Tibial artery (tissue), 4 donors: ENCODE data around the gene CSRP3.

Experiments used
- DNase-seq, 2 donors: peaks; one replicate each; pipeline ENCODE4 v3.0.0-alpha.2; 2019
- H3K27ac ChIP-seq, 2 donors: fragments of 200-600 bp; sonication (generic) in 1 of 2; 1 replicate in 1 of 2; 2 replicates in 1 of 2; pipeline ENCODE4 v1.5.1; 2018 to 2019; ENCODE audit warnings: mild to moderate bottlenecking in 1 of 2
- H3K27me3 ChIP-seq, 2 donors: fragments of 200-600 bp; sonication (generic) in 1 of 2; one replicate each; pipeline versions ENCODE4 v1.5.1 to v1.6.0; 2016 to 2019
- H3K36me3 ChIP-seq, 3 donors: fragments of 200-600 bp; sonication (generic) in 2 of 3; one replicate each; pipeline ENCODE4 v1.5.1; 2016 to 2019; ENCODE audit warnings: mild to moderate bottlenecking in 2 of 3
- H3K4me1 ChIP-seq, 4 donors: fragments of 200-600 bp; sonication (generic) in 2 of 4; 1 replicate in 3 of 4; 2 replicates in 1 of 4; pipeline ENCODE4 v1.5.1; 2016 to 2019
- H3K4me3 ChIP-seq, 2 donors: fragments of 200-600 bp; sonication (generic) in 1 of 2; 1 replicate in 1 of 2; 2 replicates in 1 of 2; pipeline ENCODE4 v1.5.1; 2018 to 2019; ENCODE audit warnings: mild to moderate bottlenecking in 2 of 2
- H3K9me3 ChIP-seq, 3 donors: fragments of 200-600 bp; sonication (generic) in 1 of 3; one replicate each; pipeline ENCODE4 v1.5.1; 2016 to 2019
- CTCF ChIP-seq, 2 experiments: fragments of 200-600 bp in 1 of 2; fragments of 450-650 bp in 1 of 2; IDR thresholded peaks; one replicate each; pipeline ENCODE4 v1.5.1; 2017 to 2019; ENCODE audit warnings: antibody characterized with exemption in 2 of 2, mild to moderate bottlenecking in 1 of 2, moderate library complexity in 1 of 2
- intact Hi-C: fragments of 100-400 bp; cut with DNase I; formaldehyde crosslinking; loops from one replicate; pipeline ENCODE4 v1.15.0; 2023; ENCODE audit warnings: low total_unique reads

Gene CSRP3

DNA sequence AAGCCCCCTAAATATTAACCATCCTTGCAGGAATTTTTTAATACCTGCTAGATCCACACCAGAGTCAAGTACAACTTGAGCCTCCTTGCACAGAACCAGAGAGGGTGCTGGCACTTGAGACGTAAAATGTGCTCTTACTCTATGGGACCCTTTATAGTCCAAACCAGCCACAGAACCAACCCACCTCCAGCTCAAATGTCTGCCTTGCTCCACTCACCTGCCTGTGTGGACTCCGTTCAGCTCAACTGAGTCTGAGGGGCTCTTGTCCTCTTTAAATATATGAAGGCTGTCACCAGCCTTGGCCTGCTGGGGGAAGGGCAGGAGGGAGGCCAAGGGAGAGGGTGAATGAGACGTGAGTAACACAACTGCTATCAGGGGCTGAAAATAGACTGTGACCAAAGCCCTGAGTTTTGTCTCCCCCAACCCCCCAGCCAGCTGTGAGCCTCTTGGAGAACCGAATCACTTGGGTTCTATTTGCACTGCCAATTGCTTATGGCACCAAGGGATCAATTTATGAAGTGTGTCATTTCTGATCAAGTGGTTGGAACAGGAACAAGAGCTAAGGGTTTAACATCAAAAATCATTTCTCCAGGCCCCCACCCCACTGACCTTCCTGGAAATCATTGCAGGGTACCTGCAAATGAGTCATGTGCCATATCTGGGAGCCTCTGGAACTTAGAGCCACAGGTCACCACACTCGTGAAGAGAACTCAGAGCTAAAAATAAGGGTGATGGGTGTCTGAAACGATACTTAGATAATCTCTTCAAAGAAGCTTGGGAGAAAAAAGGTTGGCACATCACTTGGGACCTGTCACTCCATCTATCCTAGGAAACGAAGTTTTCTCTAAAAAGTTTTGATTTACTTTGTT is at the start of gene CSRP3:
TSS of gene CSRP3 (minus strand) at position 247 of the 869 bp plus-strand sequence. CDS start 9,535 bp downstream, outside the sequence.
- Histone ChIP-seq H3K4me1 (no peaks in the 10 kb centered on the region), H3K4me3 (no peak within 1 kb of the TSS), H3K36me3 (no peaks in the 10 kb centered on the region), H3K27ac (no peak within 1 kb of the TSS), H3K27me3 (no peaks in the 10 kb centered on the region), H3K9me3 (no peaks in the 10 kb centered on the region)
- no peak for DNase-seq
- intact Hi-C loops: no loop called here
- TF ChIP-seq CTCF (IDR thresholded peaks at IDR 0.05): no peak

- TF ChIP-seq CTCF (IDR thresholded peaks at IDR 0.05): no peak
- no peak for DNase-seq
- no peaks in the 10 kb centered on the region for H3K4me1 ChIP-seq
- H3K4me3 ChIP-seq: no peak overlapping the region
- H3K36me3 ChIP-seq: no peaks in the 10 kb centered on the region
- no peak overlapping the region for H3K27ac ChIP-seq
- no peaks in the 10 kb centered on the region for H3K9me3 ChIP-seq
- H3K27me3 ChIP-seq: no peaks in the 10 kb centered on the region
- intact Hi-C loops: no loop called here
Measured at GRCh38 chr11:19251577-19251976, 49.8 kb upstream of the CSRP3 start.

GRCh38 chr11:19246816-19247215 is 45.0 kb upstream of the CSRP3 start:
- peaks cover 0 to 11% (median 9%) of the 10 kb centered on the region in 4 donors for H3K4me1 ChIP-seq
- no peaks in the 10 kb centered on the region for H3K36me3 ChIP-seq
- TF ChIP-seq CTCF (IDR thresholded peaks at IDR 0.05): no peak
- intact Hi-C loops: no loop called here
- no peak overlapping the region for H3K27ac ChIP-seq
- H3K4me3 ChIP-seq: no peak overlapping the region
- H3K9me3 ChIP-seq: no peaks in the 10 kb centered on the region
- H3K27me3 ChIP-seq: peaks cover 8 to 39% of the 10 kb centered on the region in 2 donors
- DNase-seq: no peak

DNA sequence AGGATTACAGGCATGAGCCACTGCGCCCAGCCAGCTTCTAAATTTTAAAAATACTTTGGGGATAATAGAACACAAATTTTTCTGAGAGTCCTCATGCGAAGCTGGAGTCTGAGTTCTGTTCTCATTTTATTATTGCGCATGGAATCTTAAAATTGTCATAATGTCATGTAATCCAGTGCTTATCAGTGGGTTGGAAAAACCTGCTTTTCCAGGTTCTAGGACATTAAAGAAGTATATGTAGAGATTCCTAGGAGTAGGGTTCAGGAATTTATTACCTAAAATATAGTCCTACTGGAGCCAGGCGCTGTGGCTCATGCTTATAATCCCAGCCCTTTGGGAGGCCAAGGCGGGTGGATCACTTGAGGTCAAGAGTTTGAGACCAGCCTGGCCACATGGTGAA is 43.6 kb upstream of the CSRP3 start:
- TF ChIP-seq CTCF (IDR thresholded peaks at IDR 0.05): no peak
- Histone ChIP-seq H3K36me3 (no peaks in the 10 kb centered on the region), H3K27me3 (peaks cover 8 to 54% of the 10 kb centered on the region in 2 donors), H3K9me3 (no peaks in the 10 kb centered on the region), H3K4me1 (peaks cover 0 to 25% (median 21%) of the 10 kb centered on the region in 4 donors), H3K27ac (no peak overlapping the region), H3K4me3 (no peak overlapping the region)
- no peak for DNase-seq
- intact Hi-C loops: no loop called here

GRCh38 chr11:19244621-19245020 is 42.8 kb upstream of the CSRP3 start:
- Histone ChIP-seq H3K27ac (no peak overlapping the region), H3K9me3 (no peaks in the 10 kb centered on the region), H3K4me1 (peaks cover 0 to 28% (median 24%) of the 10 kb centered on the region in 4 donors), H3K4me3 (no peak overlapping the region), H3K36me3 (no peaks in the 10 kb centered on the region), H3K27me3 (peaks cover 8 to 61% of the 10 kb centered on the region in 2 donors)
- TF ChIP-seq CTCF (IDR thresholded peaks at IDR 0.05): no peak
- intact Hi-C loops: loop anchor here (5.0 kb wide), 1 partner anchor 1747 kb away; no protein-coding TSS in a partner anchor
- DNase-seq: no peak
